Activated CD4-positive, alpha-beta memory T cell treated with anti-CD3 and anti-CD28 coated beads for 36 hours (primary cell): Measurements from ENCODE around the gene RASEF. TPM values are rescaled to one million over a fixed set of nuclear protein-coding genes. Genes with fewer than 3 reads are reported as not detected.

ENCODE experiments used
- CTCF ChIA-PET: fragments of 350-600 bp; sonication (Branson Sonifier 250); formaldehyde crosslinking; loops from one replicate; lab custom pipeline; 2021; ENCODE audit warnings: antibody characterized with exemption, inconsistent platforms; lab: Charles Lee
- POLR2A ChIA-PET: fragments of 350-600 bp; sonication (Branson Sonifier 250); formaldehyde crosslinking; loops from one replicate; lab custom pipeline; 2021; ENCODE audit warnings: antibody characterized with exemption; lab: Charles Lee
- DNase-seq: peaks from one replicate; pipeline ENCODE4 v3.0.0-alpha.2; 2020
- H3K27ac Mint-ChIP-seq: one replicate; pipeline ENCODE4 v1.8.0; 2021; ENCODE audit warnings: mixed read lengths
- H3K27me3 Mint-ChIP-seq: one replicate; pipeline ENCODE4 v1.8.0; 2021; ENCODE audit warnings: mixed read lengths
- H3K36me3 Mint-ChIP-seq: one replicate; pipeline ENCODE4 v1.8.0; 2021; ENCODE audit warnings: mixed read lengths
- H3K4me1 Mint-ChIP-seq: one replicate; pipeline ENCODE4 v1.8.0; 2021; ENCODE audit warnings: low read depth, mixed read lengths
- H3K4me3 Mint-ChIP-seq: one replicate; pipeline ENCODE4 v1.8.0; 2021; ENCODE audit warnings: mild to moderate bottlenecking, mixed read lengths
- H3K9me3 Mint-ChIP-seq: one replicate; pipeline ENCODE4 v1.8.0; 2021; ENCODE audit warnings: mixed read lengths
- intact Hi-C: fragments of 100-400 bp; cut with micrococcal nuclease; formaldehyde crosslinking; loops from one replicate; pipeline ENCODE4 v1.15.1; 2023
- total RNA-seq, 2 experiments: library from RNA; stranded (reverse); gene quantifications; one replicate each; pipeline ENCODE4 v1.2.3, GENCODE V29; 2021

Gene RASEF
- total RNA-seq, 2 experiments from 2014 or later: not detected

DNA sequence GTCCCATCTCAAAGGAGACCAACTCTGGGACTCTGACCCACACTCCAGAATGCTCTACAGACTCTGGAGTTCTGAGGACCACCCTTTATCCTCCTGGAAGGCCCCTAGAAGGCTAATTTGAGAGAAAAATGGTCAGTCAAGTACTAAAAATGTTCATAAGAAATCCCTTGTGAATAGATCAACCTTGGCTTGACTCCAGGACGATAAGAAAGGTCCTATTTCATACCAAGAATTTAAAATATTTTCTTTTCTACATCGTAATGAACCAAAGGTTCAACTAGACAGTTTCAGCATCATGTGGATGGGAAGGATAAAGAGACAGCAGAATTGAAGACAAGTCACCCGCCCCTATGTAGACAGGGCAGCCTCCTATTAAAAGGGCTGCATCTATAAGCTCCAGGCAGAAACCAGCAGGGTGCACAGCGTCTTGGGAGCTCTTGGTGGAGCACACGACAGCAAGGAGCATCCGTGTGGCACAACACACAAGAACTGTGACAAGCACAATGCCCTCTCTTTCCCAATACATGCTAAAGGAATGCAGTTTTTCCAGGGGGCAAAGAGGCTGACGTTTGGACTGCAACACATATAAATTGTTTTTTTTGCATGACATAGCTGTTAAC, 38.3 kb downstream of the RASEF start:
- Mint-ChIP-seq H3K27ac (no peak overlapping the region), H3K4me1 (no peaks in the 10 kb centered on the region), H3K36me3 (no peaks in the 10 kb centered on the region), H3K27me3 (no peaks in the 10 kb centered on the region), H3K4me3 (no peak overlapping the region), H3K9me3 (no peaks in the 10 kb centered on the region)
- intact Hi-C loops: no loop called here
- ChIA-PET POLR2A (no interaction called here), CTCF (no interaction called here)
- DNase-seq: no peak

DNA sequence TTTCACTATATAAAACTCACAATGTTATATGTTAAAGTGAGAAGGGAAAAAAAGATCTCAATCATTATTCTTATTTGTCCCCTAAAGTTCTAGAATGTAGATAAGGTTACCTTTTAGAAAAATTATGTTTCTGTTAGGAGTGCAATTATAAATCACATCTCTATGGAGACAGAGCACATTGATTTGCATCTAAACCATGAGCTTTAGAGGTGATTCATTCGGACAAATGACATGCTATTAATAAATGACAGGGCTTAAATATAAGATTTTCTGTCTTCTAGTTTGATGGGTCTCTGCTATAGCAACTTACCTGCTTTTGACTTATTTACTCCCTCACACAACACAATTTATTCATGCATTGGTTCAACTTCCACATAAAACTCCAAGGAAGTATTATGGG, 39.8 kb downstream of the RASEF start:
- POLR2A ChIA-PET: no interaction called here
- CTCF ChIA-PET: no interaction called here
- Mint-ChIP-seq H3K4me1 (no peaks in the 10 kb centered on the region), H3K9me3 (no peaks in the 10 kb centered on the region), H3K36me3 (no peaks in the 10 kb centered on the region), H3K27ac (no peak overlapping the region), H3K27me3 (no peaks in the 10 kb centered on the region), H3K4me3 (no peak overlapping the region)
- intact Hi-C loops: no loop called here
- no peak for DNase-seq

DNA sequence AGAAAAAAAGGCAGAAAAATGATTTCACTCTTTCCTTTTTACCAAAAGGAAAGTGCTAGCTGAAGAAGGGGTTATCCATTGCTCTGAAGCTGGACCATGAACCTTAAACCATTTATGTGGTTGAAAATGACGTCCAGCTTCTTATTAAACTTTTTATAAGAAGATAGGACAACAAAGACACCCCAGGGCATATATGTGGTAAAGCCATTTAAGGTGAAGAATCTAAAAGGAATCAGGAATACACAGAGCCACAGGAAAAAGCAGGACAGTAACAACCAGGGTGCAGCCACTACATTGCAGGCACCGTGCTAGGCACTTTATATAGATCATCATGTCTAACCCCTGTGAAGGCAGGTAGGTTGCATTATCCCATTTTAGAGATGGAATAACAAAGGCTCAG, 42.1 kb downstream of the RASEF start:
- ChIA-PET CTCF (no interaction called here), POLR2A (no interaction called here)
- H3K9me3 Mint-ChIP-seq: no peaks in the 10 kb centered on the region
- H3K27ac Mint-ChIP-seq: no peak overlapping the region
- no peaks in the 10 kb centered on the region for H3K4me1 Mint-ChIP-seq
- H3K27me3 Mint-ChIP-seq: no peaks in the 10 kb centered on the region
- no peaks in the 10 kb centered on the region for H3K36me3 Mint-ChIP-seq
- no peak for DNase-seq
- intact Hi-C loops: no loop called here
- no peak overlapping the region for H3K4me3 Mint-ChIP-seq

DNA sequence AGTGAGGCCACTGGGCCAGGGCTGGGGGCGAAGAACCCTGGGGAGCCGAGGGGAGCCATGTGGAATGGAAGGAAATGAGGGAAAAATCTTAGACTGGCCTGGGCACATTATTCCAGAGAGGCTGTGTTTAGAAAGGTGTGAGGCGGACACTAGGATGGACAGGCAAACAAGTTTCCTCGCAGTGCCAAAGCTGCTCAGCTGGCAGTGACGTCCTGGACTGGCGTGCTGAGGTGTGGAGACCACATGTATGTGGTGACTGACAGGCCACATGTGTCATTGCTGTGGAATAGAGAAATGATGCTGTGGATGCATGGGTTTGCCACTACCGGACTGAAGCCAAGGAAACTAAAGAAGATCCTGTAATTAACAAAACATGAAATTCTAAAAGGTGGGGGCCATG, 42.6 kb downstream of the RASEF start:
- no peak for DNase-seq
- ChIA-PET POLR2A (no interaction called here), CTCF (no interaction called here)
- no peaks in the 10 kb centered on the region for H3K9me3 Mint-ChIP-seq
- H3K4me3 Mint-ChIP-seq: no peak overlapping the region
- H3K27ac Mint-ChIP-seq: no peak overlapping the region
- no peaks in the 10 kb centered on the region for H3K36me3 Mint-ChIP-seq
- intact Hi-C loops: no loop called here
- no peaks in the 10 kb centered on the region for H3K27me3 Mint-ChIP-seq
- no peaks in the 10 kb centered on the region for H3K4me1 Mint-ChIP-seq

DNA sequence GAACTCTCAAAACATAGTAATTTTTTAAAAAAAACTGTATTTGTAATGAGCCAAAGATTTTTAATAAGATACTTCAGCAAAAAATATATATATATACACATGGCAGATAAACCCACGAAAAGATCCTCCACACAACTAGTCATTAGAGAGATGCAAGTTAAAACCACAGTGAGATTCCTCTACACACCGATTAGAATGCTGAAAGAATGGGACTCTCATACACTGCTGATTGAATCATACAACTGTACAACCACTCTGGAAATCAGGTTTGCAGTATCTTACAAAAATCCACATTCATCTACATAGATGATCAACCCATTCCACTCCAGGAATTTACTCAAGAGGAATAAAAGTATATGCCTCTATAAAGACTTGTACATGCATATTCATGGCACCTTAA, 43.7 kb downstream of the RASEF start:
- DNase-seq: no peak
- Mint-ChIP-seq H3K36me3 (no peaks in the 10 kb centered on the region), H3K9me3 (no peaks in the 10 kb centered on the region), H3K27ac (no peak overlapping the region), H3K27me3 (no peaks in the 10 kb centered on the region), H3K4me1 (no peaks in the 10 kb centered on the region), H3K4me3 (no peak overlapping the region)
- ChIA-PET POLR2A (no interaction called here), CTCF (no interaction called here)
- intact Hi-C loops: no loop called here

DNA sequence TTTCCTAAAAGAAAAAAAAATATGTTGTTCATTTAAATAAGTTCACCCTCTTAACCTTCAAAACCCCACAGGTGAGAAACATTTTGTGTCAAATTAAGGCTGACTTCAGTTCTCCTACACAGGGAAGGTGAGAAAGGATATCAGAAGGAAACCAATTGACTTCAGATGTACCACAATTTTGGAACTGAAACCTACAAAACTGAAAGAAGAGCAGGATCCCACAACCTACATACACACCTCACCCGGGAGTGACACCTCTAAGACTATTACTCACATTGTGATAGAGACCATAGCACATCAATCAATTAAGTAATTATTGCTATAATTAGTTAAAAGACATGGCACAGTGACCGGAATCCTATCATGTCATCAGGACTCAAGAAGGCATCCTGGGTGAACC, 47.0 kb downstream of the RASEF start:
- POLR2A ChIA-PET: no interaction called here
- no peak overlapping the region for H3K4me3 Mint-ChIP-seq
- no peaks in the 10 kb centered on the region for H3K4me1 Mint-ChIP-seq
- H3K27ac Mint-ChIP-seq: no peak overlapping the region
- H3K9me3 Mint-ChIP-seq: no peaks in the 10 kb centered on the region
- CTCF ChIA-PET: no interaction called here
- intact Hi-C loops: no loop called here
- no peak for DNase-seq
- no peaks in the 10 kb centered on the region for H3K27me3 Mint-ChIP-seq
- no peaks in the 10 kb centered on the region for H3K36me3 Mint-ChIP-seq

DNA sequence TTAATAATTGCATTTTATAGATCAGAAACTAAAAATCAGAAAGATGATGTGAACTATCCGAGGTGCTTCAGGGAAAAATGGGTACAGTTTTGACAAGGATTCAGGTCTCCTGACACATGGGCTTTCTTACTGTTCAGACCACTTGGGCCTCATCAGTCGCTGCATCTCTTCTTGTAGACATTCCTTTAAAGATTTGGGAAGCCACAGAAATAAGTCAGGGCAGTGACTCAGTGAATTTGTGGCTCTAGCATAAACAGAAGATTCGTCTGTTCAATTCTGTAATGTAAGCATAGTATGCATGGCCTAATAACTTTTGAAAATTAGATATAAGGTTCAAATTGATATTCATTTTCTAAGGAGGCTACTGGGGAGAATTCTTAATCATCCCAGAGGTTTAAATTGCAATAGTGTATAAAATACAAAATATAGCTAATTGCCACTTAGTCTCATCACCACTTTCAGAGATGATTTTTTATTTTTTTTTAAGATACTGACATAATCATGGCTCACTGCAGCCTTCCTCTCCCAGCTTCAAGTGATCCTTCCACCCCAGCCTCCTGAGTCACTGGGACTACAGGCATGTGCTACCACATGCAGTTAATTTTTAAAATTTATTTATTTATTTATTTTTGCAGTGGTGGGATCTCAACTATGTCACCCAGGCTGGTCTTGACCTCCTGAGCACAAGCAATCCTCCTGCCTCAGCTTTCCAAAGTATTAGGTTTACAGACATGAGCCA, 48.9 kb downstream of the RASEF start:
- H3K27ac Mint-ChIP-seq: no peak overlapping the region
- ChIA-PET CTCF (no interaction called here), POLR2A (no interaction called here)
- intact Hi-C loops: no loop called here
- no peak for DNase-seq
- H3K36me3 Mint-ChIP-seq: no peaks in the 10 kb centered on the region
- H3K27me3 Mint-ChIP-seq: no peaks in the 10 kb centered on the region
- H3K9me3 Mint-ChIP-seq: no peaks in the 10 kb centered on the region
- H3K4me1 Mint-ChIP-seq: no peaks in the 10 kb centered on the region
- H3K4me3 Mint-ChIP-seq: no peak overlapping the region

DNA sequence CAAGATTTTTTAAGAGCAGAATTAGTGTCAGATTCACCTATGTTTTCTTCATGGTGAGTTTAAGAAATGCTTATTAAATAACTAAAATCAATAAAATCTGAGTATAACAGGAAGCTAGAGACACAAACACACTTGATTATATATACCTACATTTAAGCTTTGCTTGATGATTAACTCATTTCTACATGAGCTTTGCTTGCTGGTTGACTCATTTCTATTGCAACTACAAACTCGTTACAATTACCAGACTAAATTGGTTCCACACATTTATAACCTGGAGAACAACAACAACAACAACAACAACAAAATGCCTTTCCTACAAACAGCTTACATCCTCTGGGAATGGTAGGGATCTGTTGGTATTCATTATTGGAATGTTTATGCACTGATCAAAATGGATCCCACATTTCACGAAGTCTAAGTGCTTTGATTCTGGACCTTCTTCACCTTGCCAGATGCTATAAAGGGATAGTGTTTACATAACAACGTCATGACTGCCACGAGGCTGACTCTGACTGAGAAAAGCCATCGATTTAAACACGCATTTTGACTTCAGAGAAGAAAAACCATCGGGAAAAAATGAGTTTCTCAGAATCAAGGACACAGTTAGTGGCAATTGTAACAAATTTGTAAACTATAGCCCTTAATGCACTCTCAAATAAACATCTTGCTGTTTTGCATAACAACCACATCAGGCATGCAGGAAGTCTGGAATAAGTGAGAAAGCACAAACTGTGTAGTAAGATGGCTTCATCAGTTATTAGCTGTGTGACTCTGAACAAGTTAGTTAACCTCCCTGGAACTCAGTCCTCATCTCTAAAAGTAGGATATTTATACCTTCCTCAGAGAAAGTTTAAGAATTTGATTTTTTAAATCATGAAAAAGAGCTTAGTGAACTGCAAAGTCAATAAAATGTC, 49.8 kb downstream of the RASEF start:
- ChIA-PET POLR2A (no interaction called here), CTCF (no interaction called here)
- Mint-ChIP-seq H3K27ac (no peak overlapping the region), H3K9me3 (no peaks in the 10 kb centered on the region), H3K36me3 (no peaks in the 10 kb centered on the region), H3K4me3 (no peak overlapping the region), H3K27me3 (no peaks in the 10 kb centered on the region), H3K4me1 (no peaks in the 10 kb centered on the region)
- DNase-seq: no peak
- intact Hi-C loops: no loop called here

DNA sequence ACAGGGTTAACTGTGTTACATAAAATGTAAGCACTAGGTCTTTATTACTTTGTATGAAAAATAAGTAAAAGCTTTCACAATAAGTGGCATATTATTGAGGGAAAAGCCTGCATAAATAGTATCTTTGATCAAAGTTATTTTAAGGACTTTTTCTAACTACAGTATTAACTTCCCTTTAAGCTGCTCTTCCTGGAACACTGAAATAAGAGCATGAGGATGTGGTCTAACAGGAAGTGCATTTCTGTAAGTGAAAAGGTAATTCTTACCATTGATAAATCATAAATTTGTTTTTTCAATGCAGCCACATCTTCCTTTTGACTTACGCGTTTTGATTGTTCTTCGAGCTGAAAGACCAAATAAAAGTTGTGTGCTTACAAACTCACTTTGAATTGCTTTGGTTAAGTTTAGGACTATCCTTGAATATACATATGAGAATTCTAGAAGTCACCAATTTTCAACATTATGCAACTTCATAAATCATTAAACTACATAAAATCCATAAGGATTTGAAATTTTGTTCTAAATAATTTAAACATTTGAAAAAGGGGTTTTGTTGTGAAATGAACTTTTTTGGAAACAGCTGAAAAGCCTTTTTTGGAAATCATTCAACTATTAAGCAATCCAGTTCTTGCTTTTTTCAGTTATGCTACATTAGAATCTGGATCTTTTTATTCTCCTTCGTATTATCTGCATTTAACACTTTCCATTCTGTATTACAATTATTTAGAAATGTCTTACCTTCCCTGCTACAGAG, 50.6 kb downstream of the RASEF start:
- intact Hi-C loops: no loop called here
- Mint-ChIP-seq H3K27me3 (no peaks in the 10 kb centered on the region), H3K9me3 (no peaks in the 10 kb centered on the region), H3K4me1 (no peaks in the 10 kb centered on the region), H3K4me3 (no peak overlapping the region), H3K27ac (no peak overlapping the region), H3K36me3 (no peaks in the 10 kb centered on the region)
- no peak for DNase-seq
- ChIA-PET CTCF (no interaction called here), POLR2A (no interaction called here)

DNA sequence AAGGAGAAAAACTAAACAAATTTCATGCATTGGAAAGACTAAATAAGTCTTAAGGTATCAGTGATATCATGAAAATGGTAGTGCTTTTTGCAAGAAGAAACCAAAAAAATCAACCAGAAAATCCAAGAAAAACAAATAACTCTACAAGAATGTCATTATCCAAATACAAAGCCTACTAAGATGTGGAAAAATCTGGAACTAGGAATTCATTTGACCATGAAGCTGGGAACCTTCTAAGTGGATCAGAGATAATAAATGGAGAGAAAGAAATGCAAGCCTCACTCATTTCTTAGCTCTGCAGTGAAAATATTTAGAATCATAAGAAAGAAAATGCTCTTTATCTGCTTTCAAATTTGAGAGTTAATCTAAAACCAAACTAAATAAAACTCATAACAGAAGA, 51.3 kb downstream of the RASEF start:
- H3K4me3 Mint-ChIP-seq: no peak overlapping the region
- H3K27me3 Mint-ChIP-seq: no peaks in the 10 kb centered on the region
- H3K36me3 Mint-ChIP-seq: no peaks in the 10 kb centered on the region
- H3K27ac Mint-ChIP-seq: no peak overlapping the region
- DNase-seq: no peak
- intact Hi-C loops: no loop called here
- POLR2A ChIA-PET: no interaction called here
- CTCF ChIA-PET: no interaction called here
- H3K4me1 Mint-ChIP-seq: no peaks in the 10 kb centered on the region
- H3K9me3 Mint-ChIP-seq: no peaks in the 10 kb centered on the region

DNA sequence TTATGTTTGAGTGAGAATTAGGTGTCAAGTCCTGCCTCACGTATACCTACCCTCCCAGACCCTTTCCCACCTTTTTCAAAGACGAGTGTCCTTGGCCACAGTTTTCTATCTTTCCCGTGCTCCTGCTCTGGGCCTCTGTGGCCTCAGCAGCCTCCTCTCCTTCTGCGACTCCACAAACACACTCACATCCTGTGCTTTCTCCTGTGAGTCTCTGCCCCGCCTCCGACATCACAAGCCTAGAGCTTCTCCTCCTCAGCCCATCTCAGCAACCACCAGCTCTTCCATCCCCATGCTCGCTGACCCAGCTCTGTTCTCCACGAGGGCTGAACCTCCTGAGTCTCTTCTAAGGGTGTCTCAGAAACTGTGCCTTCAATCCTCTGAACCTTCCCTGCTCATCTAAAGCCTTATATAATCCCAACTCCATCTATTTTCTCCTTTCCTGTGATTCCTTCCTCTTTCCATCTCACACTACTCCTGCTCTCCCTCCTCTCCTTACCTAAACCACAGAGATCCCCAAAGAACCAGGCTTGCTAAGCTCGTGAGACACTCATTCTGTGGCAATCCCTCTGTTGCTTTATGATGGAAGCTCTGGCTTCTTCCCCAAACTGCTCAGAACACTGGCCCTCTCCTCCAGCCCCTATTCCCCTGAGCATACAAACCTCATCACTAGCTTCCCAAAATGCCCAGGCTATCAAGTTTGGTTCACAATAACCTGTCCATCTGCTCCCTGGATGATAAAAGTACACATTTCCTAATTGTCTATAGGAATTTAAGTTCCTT, 55.2 kb downstream of the RASEF start:
- no peaks in the 10 kb centered on the region for H3K9me3 Mint-ChIP-seq
- no peak overlapping the region for H3K27ac Mint-ChIP-seq
- ChIA-PET CTCF (no interaction called here), POLR2A (interaction anchor here (0.7 kb wide), 1 partner anchor 410 kb away, joined by 3 read pairs; no protein-coding TSS in a partner anchor)
- no peaks in the 10 kb centered on the region for H3K27me3 Mint-ChIP-seq
- H3K36me3 Mint-ChIP-seq: no peaks in the 10 kb centered on the region
- no peak for DNase-seq
- no peak overlapping the region for H3K4me3 Mint-ChIP-seq
- intact Hi-C loops: no loop called here
- H3K4me1 Mint-ChIP-seq: no peaks in the 10 kb centered on the region
